Astrocyte of the cerebellum (primary cell): Measurements from ENCODE around the gene VGLL4.
A peak's percentile ranks its signal among the peaks of the same experiment; 100 is the strongest.
"Not testable (repeated sequence)": the region's sequence is repeated elsewhere in the genome, so short reads cannot be mapped to it uniquely, and the experiment has no call there.

ENCODE experiments used
- DNase-seq: peaks from one replicate; pipeline ENCODE4 v3.0.0-alpha.2; 2011; ENCODE audit warnings: low read depth
- H3K4me3 ChIP-seq: 2 replicates; pipeline ENCODE4 v1.5.1; 2011; ENCODE audit warnings: mild to moderate bottlenecking, low read depth, low read length, moderate library complexity
- CTCF ChIP-seq: IDR thresholded peaks from 2 replicates; pipeline ENCODE4 v1.5.1; 2012; ENCODE audit warnings: low read length, low read depth, moderate library complexity, mild to moderate bottlenecking; ENCODE audit errors: missing control alignments
- in situ Hi-C: cut with HindIII; loops from 2 replicates; pipeline ENCODE4 v1.10.0; 2017; ENCODE audit warnings: low sequenced_read_pairs

Gene VGLL4, protein sequence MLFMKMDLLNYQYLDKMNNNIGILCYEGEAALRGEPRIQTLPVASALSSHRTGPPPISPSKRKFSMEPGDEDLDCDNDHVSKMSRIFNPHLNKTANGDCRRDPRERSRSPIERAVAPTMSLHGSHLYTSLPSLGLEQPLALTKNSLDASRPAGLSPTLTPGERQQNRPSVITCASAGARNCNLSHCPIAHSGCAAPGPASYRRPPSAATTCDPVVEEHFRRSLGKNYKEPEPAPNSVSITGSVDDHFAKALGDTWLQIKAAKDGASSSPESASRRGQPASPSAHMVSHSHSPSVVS

GRCh38 chr3:11643605-11644087 lies at the start of gene VGLL4:
Gene VGLL4, minus strand, starts transcription at chr3:11643915. Its CDS starts 397 bp downstream, at chr3:11643518.
- peak; percentile 90 for DNase-seq
- peak within 1 kb of the TSS; percentile 92 for H3K4me3 ChIP-seq
- TF ChIP-seq CTCF: peak; percentile 10
- in situ Hi-C loops: no loop called here

GRCh38 chr3:11692532-11692813 lies 48.8 kb upstream of the VGLL4 start:
- no peak for TF ChIP-seq CTCF
- H3K4me3 ChIP-seq: no peak overlapping the region
- in situ Hi-C loops: no loop called here
- no peak for DNase-seq

GRCh38 chr3:11691767-11692531 lies 48.2 kb upstream of the VGLL4 start:
- no peak for DNase-seq
- in situ Hi-C loops: no loop called here
- TF ChIP-seq CTCF: no peak
- no peak overlapping the region for H3K4me3 ChIP-seq

GRCh38 chr3:11690863-11691766 lies 47.4 kb upstream of the VGLL4 start:
- peak; percentile 19 for DNase-seq
- no peak for TF ChIP-seq CTCF
- in situ Hi-C loops: no loop called here
- H3K4me3 ChIP-seq: no peak overlapping the region

DNA sequence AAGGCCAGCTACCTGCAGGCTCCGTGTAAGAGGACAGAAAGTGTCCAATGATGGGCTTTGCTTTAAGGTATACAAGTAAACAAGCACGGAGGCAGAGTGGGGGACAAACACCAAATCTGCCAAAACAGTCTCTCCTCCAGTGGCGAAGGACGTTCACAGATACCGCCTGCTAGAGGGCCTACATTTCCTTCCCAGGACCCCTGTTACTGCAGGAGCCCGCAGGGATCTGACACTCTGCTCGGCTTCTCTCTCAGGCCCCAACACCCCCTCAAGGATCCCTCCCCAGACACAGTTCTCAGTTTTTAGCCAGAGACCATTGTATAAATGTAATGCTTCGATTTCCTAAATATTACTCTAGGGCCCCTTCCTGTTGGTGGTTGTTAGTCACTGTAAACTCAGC lies 46.0 kb upstream of the VGLL4 start:
- in situ Hi-C loops: no loop called here
- no peak overlapping the region for H3K4me3 ChIP-seq
- DNase-seq: no peak
- no peak for TF ChIP-seq CTCF

- DNase-seq, in situ Hi-C loops, H3K4me3 ChIP-seq: not testable (repeated sequence)
These were observed 41.3 kb upstream of the VGLL4 start for GRCh38 chr3:11684980-11685379.
